GM12878 (cell line): ENCODE results near the gene HECTD4. TPM values are rescaled to one million over a fixed set of nuclear protein-coding genes. Genes with fewer than 3 reads are reported as not detected.

Experiments
- ATAC-seq: fragments of 200-7000 bp; cut with Tn5 transposase; 3 replicates; pipeline ENCODE4 v1.9.1; 2020; ENCODE audit warnings: mild to moderate bottlenecking, moderate library complexity
- BruUV-seq: library from RNA; stranded (reverse); fragments of 400-500 nt; replicated peaks from 2 replicates; lab custom pipeline; 2021; lab: Mats Ljungman, UMichigan
- CTCF ChIA-PET: fragments of 300-600 bp; sonication (Branson Sonifier 250); formaldehyde crosslinking; extraction: SDS; loops from one replicate; lab custom pipeline; 2021; ENCODE audit warnings: inconsistent platforms; lab: Yijun Ruan, JAX
- POLR2A ChIA-PET: fragments of 350-600 bp; formaldehyde crosslinking; extraction: SDS; loops from one replicate; lab custom pipeline; 2021; ENCODE audit warnings: inconsistent platforms; lab: Charles Lee
- RAD21 ChIA-PET: fragments of 300-600 bp; sonication (Branson Sonifier 250); formaldehyde crosslinking; loops from one replicate; lab custom pipeline; 2023; ENCODE audit warnings: antibody characterized with exemption; ENCODE audit not compliant: unreplicated experiment; lab: Charles Lee
- SMC1A ChIA-PET: fragments of 300-600 bp; sonication (Branson Sonifier 250); formaldehyde crosslinking; loops from one replicate; lab custom pipeline; 2023; ENCODE audit not compliant: unreplicated experiment, uncharacterized antibody; lab: Charles Lee
- DNase-seq: peaks from one replicate; pipeline ENCODE4 v3.0.0-alpha.2; 2011; ENCODE audit warnings: low read depth, low spot score
- FAIRE-seq: peaks from 3 replicates; lab custom pipeline; 2011; peaks lifted over from hg19 to GRCh38; lab: Jason Lieb, UNC
- H2AFZ ChIP-seq: 2 replicates; pipeline ENCODE4 v1.6.0; 2011; ENCODE audit warnings: low read depth, low read length, control low read depth; ENCODE audit not compliant: control insufficient read depth
- H3K27ac ChIP-seq: 2 replicates; pipeline ENCODE4 v1.5.1; 2011; ENCODE audit warnings: control low read depth; ENCODE audit not compliant: control insufficient read depth, insufficient read depth
- H3K27me3 ChIP-seq, 2 experiments: replicated peaks in 1 of 2; 2 replicates each; pipeline versions ENCODE4 v1.6.0 to v1.6.1; 2011; ENCODE audit warnings: low read length in 1 of 2; ENCODE audit not compliant: control insufficient read depth in 2 of 2, insufficient read depth in 2 of 2
- H3K36me3 ChIP-seq, 2 experiments: 2 replicates each; pipeline ENCODE4 v1.5.1; 2011; ENCODE audit warnings: low read length in 1 of 2; ENCODE audit not compliant: control insufficient read depth in 2 of 2, insufficient read depth in 2 of 2
- H3K4me1 ChIP-seq: 2 replicates; pipeline ENCODE4 v1.6.1; 2011; ENCODE audit warnings: mild to moderate bottlenecking, low read length, moderate library complexity, mixed read lengths; ENCODE audit not compliant: control insufficient read depth, insufficient read depth
- H3K4me2 ChIP-seq: 2 replicates; pipeline ENCODE4 v1.6.0; 2011; ENCODE audit warnings: control low read depth; ENCODE audit not compliant: control insufficient read depth, insufficient read depth
- H3K4me3 ChIP-seq: fragments of 200-600 bp; sonication (generic); 2 replicates; pipeline ENCODE4 v1.5.1; 2016
- H3K79me2 ChIP-seq: 2 replicates; pipeline ENCODE4 v1.6.0; 2011; ENCODE audit warnings: low read length; ENCODE audit not compliant: control insufficient read depth, insufficient read depth
- H3K9ac ChIP-seq: 2 replicates; pipeline ENCODE4 v1.8.0; 2011; ENCODE audit warnings: low read length, control low read depth, mixed read lengths; ENCODE audit not compliant: control insufficient read depth, insufficient read depth
- H3K9me3 ChIP-seq: replicated peaks from 3 replicates; pipeline ENCODE4 v1.5.1; 2011; ENCODE audit warnings: mild to moderate bottlenecking, low read length; ENCODE audit not compliant: control insufficient read depth, insufficient read depth
- H4K20me1 ChIP-seq: 2 replicates; pipeline ENCODE4 v1.6.0; 2011; ENCODE audit not compliant: control insufficient read depth, insufficient read depth
- BRCA1 ChIP-seq: IDR thresholded peaks from 2 replicates; pipeline ENCODE4 v1.6.1; 2011; ENCODE audit warnings: low read depth, low read length, improper control_type of control experiment
- CHD4 ChIP-seq: fragments of 200-600 bp; sonication (generic); IDR thresholded peaks from 2 replicates; pipeline ENCODE4 v1.6.1; 2016; ENCODE audit warnings: mild to moderate bottlenecking
- ESRRA ChIP-seq: IDR thresholded peaks from 2 replicates; pipeline ENCODE4 v1.6.1; 2012; ENCODE audit warnings: mild to moderate bottlenecking, low read length, improper control_type of control experiment
- JUND ChIP-seq: IDR thresholded peaks from 2 replicates; pipeline ENCODE4 v1.6.1; 2012; ENCODE audit warnings: low read depth, mild to moderate bottlenecking, low read length, improper control_type of control experiment, moderate library complexity
- KDM1A ChIP-seq: fragments of 200-600 bp; sonication (generic); IDR thresholded peaks from 2 replicates; pipeline ENCODE4 v1.6.1; 2016; ENCODE audit warnings: borderline replicate concordance
- NR2C1 ChIP-seq: fragments of 450-650 bp; IDR thresholded peaks from 2 replicates; pipeline ENCODE4 v1.6.1; 2017; ENCODE audit warnings: antibody characterized with exemption, mild to moderate bottlenecking, moderate library complexity
- PRDM15 ChIP-seq: fragments of 450-650 bp; formaldehyde crosslinking; IDR thresholded peaks from 2 replicates; pipeline ENCODE4 v1.4.0; 2020; ENCODE audit warnings: mild to moderate bottlenecking, moderate library complexity
- RBBP5 ChIP-seq: fragments of 200-600 bp; sonication (generic); conservative IDR thresholded peaks from 2 replicates; pipeline ENCODE4 v1.6.1; 2016
- RFX5 ChIP-seq: IDR thresholded peaks from 2 replicates; pipeline ENCODE4 v1.6.1; 2011; ENCODE audit warnings: low read depth, low read length, improper control_type of control experiment
- RUNX3 ChIP-seq: IDR thresholded peaks from 2 replicates; pipeline ENCODE4 v1.6.1; 2012; ENCODE audit warnings: low read length, inconsistent platforms
- SIN3A ChIP-seq: IDR thresholded peaks from 2 replicates; pipeline ENCODE4 v1.6.1; 2012; ENCODE audit warnings: low read depth, low read length, improper control_type of control experiment
- TAF1 ChIP-seq: IDR thresholded peaks from 2 replicates; pipeline ENCODE4 v1.6.1; 2011; ENCODE audit warnings: mild to moderate bottlenecking, low read depth, low read length, borderline replicate concordance
- YBX1 ChIP-seq: fragments of 450-650 bp; IDR thresholded peaks from 2 replicates; pipeline ENCODE4 v1.6.1; 2016; ENCODE audit warnings: antibody characterized with exemption
- ZBTB4 ChIP-seq: fragments of 450-650 bp; formaldehyde crosslinking; IDR thresholded peaks from 2 replicates; pipeline ENCODE4 v1.4.0; 2022; ENCODE audit warnings: mild to moderate bottlenecking, moderate library complexity
- WGBS: methylation state at CpG from one replicate; pipeline ENCODE4 v1.1.6; 2016; ENCODE audit warnings: low lambda C conversion rate; ENCODE audit not compliant: insufficient replicate concordance, insufficient coverage; ENCODE audit errors: missing lambda C conversion rate; 5-methylcytosine and 5-hydroxymethylcytosine counted together
- in situ Hi-C: fragments of 300-500 bp; cut with MboI; formaldehyde crosslinking; loops from 9 replicates; pipeline ENCODE4 v1.14.3; 2018; ENCODE audit warnings: mixed read lengths
- intact Hi-C: fragments of 100-400 bp; cut with micrococcal nuclease; formaldehyde crosslinking; loops from one replicate; pipeline ENCODE4 v1.14.2; 2022; ENCODE audit not compliant: unreplicated experiment
- polyA plus RNA-seq, 11 experiments: library from polyadenylated mRNA; depleted of rRNA in 4 of 11; unstranded in 6 of 11; stranded (reverse) in 5 of 11; fragments of >200 nt; fragmentation: Nextera tagmentation in 4 of 11; fragmentation: Illumina TruSeq in 1 of 11; extraction: Ambion mirVana in 4 of 11; extraction: Trizol in 1 of 11; gene quantifications; 1 replicate in 1 of 11; 2 replicates in 10 of 11; pipeline versions ENCODE4 v1.2.1 to v1.2.3, GENCODE V29; 2011 to 2016; ENCODE audit warnings: inconsistent platforms in 2 of 11, missing spikeins in 2 of 11, low read depth in 1 of 11
- total RNA-seq, 4 experiments: library from RNA; depleted of rRNA in 3 of 4; stranded (reverse); fragments of >200 nt in 3 of 4; fragmentation: Illumina TruSeq in 1 of 4; extraction: Trizol in 1 of 4; gene quantifications; 2 replicates each; pipeline versions ENCODE4 v1.2.1 to v1.2.3, GENCODE V29; 2013 to 2021

Gene HECTD4
- total and polyA plus RNA-seq, 10 of the 15 experiments (the other 5 are each of a cell fraction or from before 2014, with no cell fraction given), result 5.8 to 43.9 (median 17.9) TPM

- FAIRE-seq, result no peak
- TF ChIP-seq RBBP5 (no peak), YBX1 (no peak), RUNX3 (no peak), PRDM15 (CRISPR knock-in tag) (no peak), TAF1 (no peak), BRCA1 (no peak), CHD4 (no peak), ZBTB4 (no peak), SIN3A (no peak), KDM1A (no peak), JUND (no peak), RFX5 (no peak), NR2C1 (no peak), ESRRA (no peak)
These were observed 203.4 kb downstream of the HECTD4 start for GRCh38 chr12:112178796-112179195.

More at GRCh38 chr12:112178796-112179195, 203.4 kb downstream of the HECTD4 start:
- H2AFZ ChIP-seq, result no peak overlapping the region
- no TSS peak for BruUV-seq
- no peaks in the 10 kb centered on the region for H3K27me3 ChIP-seq
- 99% methylated on average over 15 of the region's 15 CpGs for WGBS
- CTCF ChIA-PET, result interaction anchor here (1.0 to 1.4 kb wide), 2 partner anchors 19 to 72 kb away, joined by 3 read pairs; no protein-coding TSS in a partner anchor
- DNase-seq (no peak), ATAC-seq (no peak)
- POLR2A ChIA-PET, result interaction anchor here (0.6 kb wide), 1 partner anchor 695 kb away, joined by 7 read pairs; no protein-coding TSS in a partner anchor
- in situ Hi-C loops (no loop called here), intact Hi-C loops (no loop called here)
- no peak overlapping the region for H3K9ac ChIP-seq
- H3K9me3 ChIP-seq, result no peaks in the 10 kb centered on the region
- H3K27ac ChIP-seq, result no peak overlapping the region
- SMC1A ChIA-PET, result no interaction called here
- H4K20me1 ChIP-seq, result no peaks in the 10 kb centered on the region
- H3K4me1 ChIP-seq, result peaks cover 12% of the 10 kb centered on the region
- H3K4me2 ChIP-seq, result no peak overlapping the region
- H3K4me3 ChIP-seq, result no peak overlapping the region
- H3K79me2 ChIP-seq, result no peaks in the 10 kb centered on the region
- RAD21 ChIA-PET, result no interaction called here
- peaks cover 4 to 24% of the 10 kb centered on the region in 2 experiments for H3K36me3 ChIP-seq
